ENCODE measurements around the gene FSHR.

FSHR gene, protein sequence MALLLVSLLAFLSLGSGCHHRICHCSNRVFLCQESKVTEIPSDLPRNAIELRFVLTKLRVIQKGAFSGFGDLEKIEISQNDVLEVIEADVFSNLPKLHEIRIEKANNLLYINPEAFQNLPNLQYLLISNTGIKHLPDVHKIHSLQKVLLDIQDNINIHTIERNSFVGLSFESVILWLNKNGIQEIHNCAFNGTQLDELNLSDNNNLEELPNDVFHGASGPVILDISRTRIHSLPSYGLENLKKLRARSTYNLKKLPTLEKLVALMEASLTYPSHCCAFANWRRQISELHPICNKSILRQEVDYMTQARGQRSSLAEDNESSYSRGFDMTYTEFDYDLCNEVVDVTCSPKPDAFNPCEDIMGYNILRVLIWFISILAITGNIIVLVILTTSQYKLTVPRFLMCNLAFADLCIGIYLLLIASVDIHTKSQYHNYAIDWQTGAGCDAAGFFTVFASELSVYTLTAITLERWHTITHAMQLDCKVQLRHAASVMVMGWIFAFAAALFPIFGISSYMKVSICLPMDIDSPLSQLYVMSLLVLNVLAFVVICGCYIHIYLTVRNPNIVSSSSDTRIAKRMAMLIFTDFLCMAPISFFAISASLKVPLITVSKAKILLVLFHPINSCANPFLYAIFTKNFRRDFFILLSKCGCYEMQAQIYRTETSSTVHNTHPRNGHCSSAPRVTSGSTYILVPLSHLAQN

DNA sequence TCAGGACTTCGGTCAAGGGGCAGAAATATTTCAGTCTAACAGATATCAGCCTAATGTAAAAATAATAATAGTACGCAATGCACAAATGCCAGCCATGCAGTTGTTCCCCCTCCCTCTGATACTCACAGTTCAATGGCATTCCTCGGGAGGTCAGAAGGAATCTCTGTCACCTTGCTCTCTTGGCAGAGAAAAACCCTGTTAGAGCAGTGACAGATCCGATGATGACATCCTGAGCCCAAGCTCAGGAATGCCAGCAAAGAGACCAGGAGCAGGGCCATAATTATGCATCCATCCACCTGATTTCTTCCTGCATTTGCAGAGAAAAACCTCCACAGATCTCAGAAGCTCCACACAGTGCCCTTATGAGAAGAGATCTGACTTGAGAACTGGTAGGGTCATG is at the start of gene FSHR:
TSS of gene FSHR (minus strand) at position 376 of the 400 bp plus-strand sequence. CDS start at position 278, 98 bp downstream.
- no peak for DNase-seq

DNA sequence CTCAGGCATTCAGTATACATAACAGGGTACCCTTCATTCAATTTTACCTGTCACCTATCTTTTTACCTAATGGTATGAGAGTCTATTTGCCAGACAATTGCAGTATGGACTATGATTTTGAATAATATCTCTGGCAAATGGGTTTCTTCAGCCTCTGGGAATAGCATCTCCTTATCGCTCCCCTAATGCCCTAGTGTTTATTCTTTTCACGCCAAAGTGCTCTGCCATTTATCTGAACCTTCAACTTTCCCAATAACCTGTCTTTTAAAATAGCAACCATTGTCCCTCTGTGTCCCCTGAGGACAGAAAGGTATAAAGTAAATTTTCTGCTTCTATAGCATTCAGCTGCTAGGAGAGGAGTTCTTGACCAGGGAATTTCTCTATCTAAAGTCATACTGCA is 45.0 kb upstream of the FSHR start:
- DNase-seq: no peak

DNA sequence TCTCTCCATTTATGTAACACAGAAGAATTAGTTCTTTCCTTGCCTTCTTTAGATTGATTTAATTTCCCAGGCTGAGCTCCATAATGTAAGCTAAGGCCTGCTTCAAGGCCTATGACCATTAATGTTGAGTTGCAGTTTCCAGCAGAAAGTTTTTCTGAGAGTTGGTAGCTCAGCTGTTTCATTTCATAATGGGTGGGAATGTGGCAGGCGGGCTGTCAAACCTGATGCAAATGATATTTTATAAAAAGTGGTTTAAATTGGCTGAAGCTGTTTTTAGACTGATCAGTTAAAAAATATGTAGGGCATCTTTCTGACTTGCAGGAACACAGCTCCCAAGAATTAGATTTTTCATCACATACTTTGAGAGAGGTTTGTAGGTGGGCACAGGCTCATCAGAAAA is 40.4 kb upstream of the FSHR start:
- no peak for DNase-seq

DNA sequence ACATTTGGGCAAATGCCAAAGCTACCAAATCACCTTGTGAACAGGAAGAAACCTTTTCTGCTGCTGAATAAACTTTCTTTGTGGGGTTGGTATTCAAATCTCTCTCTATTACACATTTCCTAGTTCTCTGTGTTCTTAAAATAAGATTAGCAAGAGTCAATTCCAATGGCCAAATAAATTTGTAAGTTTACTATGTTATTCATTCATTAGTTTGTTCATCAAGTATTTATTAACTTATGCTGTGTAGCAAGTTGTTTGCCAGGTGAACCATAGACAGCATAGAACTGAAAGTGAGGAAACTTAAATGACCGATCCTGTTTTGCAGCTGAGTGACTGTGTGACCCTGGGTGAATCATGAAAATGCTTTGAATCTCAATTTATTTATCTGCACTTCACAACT is 37.7 kb upstream of the FSHR start:
- no peak for DNase-seq

DNA sequence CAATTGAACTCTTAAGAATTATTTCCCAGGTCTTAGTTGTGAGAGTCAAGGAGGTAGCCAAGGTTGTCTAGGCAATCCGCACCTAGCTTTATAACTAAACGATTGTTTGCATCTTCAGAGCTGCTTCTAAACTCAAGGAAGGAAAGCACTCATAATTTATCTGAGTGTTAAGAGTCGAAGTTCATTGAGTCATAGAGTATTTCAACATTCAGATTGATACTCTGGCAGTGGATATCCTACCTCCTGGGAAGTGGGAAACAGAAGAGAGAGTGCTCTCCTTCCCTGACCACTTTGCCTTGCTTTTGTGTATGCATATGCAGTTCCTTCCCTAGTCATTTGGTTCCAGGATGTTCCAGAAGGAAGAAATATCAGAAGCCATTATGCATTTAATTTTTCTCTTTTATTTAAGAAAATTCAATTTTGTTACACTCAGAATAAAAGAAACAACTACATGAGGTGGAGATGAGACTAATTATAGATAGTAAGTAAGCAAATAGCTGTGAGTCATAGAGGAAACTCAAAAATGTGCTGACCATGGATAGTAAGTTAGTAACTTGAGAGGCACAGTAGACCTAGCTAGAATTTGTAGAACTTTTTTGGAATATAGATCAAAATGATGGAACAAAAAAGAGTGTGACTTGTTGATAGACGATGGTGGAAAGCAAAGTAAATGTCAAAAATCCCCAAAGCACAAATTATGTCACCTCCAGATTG is 35.4 kb upstream of the FSHR start:
- no peak for DNase-seq

DNA sequence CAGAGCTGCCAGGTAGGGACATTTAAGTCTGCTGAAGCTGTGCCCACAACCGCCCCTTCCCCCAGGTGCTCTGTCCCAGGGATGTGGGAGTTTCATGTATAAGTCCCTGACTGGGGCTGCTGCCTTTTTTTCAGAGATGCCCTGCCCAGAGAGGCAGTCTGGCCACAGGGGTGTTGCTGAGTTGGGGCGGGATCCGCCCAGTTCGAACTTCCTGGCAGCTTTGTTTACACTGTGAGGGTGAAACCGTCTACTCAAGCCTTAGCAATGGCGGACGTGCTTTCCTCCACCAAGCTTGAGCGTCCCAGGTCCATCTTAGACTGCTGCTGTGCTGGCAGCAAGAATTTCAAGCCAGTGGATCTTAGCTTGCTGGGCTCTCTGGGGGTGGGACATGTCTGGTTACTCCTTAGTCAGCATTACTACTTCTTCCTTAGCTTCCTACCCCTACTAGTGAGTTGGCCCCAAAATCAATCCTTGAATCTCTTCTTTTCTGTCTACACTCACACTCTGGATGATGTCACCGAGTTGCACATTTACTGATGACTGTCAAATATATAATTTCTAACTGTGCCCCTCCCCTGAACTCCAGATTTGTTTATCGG is 31.8 kb upstream of the FSHR start:
- no peak for DNase-seq

DNA sequence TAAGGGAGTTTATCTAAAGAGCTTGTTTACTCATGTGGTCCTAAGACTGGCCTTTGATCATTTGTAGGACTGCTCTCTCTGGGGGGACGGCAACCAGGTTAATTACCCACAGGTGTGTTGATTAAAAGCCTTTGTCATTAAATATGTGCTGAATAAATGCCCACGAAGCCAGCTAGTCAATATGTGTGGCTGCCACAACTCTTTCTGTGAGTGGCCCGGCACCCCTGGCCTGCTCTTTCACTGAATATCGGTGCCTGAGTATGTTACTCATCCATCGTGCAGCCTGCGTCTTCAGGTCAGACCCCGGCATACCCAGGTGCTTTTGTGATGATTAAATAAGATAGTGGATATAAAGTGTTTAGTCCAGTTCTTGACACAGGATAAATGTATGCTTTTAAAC is 24.3 kb upstream of the FSHR start:
- no peak for DNase-seq

DNA sequence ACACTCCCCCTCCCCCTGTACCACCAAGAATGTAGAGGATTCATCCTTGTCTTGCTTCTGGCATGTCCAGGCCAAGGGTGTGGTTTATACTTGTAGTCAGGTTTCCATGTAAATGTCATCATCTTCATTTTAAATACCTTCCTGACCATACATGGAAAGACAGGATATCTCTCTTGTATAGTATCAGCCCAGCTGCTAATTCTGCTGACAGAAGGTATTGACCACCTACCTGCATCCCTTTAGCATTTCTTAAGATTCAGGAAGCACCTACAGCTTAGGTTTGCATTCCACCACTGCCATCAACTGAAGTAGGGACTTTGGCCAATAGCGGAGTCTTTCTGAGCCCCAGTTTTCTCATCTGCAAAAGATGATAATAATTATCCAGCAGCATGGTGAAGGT is 22.9 kb upstream of the FSHR start:
- no peak for DNase-seq

DNA sequence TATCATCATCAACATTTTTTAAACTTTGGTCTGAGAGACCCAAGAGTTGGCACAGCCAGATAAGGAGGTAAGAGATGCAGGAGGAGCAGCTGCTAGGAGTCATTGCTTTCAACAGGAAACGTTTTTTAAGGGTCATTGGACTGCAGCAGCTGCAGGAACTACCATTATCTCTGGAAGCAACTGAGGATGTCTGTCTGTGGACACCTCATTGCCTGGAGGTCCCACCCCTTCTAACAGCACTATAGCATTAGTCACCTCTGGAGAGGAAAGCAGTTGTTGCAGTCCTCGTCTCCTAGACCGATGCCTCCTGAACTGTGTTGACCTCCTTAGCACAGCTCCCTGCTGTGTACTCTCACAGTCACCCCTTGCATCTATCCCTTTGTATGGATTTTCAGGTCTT is 21.5 kb upstream of the FSHR start:
- no peak for DNase-seq

DNA sequence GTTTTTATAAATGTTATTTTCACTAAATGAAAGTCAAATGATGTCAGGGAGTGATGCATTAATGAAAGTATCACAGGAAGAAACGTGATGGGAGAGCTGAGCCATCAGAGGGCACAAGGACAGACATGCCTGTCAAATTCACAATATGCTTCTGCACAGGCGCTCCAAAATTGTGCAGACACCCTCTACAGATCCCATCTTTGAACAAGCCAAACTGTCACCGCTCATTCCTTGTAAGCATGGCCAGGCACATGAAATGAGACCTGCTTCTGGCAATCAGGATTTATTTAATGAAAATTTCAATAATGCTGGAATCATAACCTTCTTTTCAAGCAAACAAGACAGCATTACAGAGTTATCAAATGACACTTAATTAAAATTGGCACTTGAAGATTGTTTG is 20.4 kb upstream of the FSHR start:
- DNase-seq: no peak

DNA sequence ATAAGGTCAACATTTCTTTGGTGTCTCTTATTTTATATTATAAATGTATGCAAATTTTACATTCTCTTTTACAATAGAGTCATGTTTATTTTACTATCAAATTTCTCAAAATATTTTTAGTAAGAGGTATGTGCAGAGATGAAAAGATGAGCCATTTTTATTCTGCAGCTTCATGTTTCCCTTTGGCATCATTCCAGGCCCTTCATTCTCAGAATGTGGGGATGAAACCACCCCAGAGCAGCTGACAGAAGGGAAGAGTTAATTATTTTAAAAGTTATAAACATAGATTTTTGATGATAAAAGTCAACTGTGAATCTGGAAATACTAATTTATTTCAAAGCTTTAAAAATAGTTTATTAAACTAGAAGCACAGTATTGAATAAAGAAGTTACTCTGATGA is 12.8 kb upstream of the FSHR start:
- DNase-seq: no peak

DNA sequence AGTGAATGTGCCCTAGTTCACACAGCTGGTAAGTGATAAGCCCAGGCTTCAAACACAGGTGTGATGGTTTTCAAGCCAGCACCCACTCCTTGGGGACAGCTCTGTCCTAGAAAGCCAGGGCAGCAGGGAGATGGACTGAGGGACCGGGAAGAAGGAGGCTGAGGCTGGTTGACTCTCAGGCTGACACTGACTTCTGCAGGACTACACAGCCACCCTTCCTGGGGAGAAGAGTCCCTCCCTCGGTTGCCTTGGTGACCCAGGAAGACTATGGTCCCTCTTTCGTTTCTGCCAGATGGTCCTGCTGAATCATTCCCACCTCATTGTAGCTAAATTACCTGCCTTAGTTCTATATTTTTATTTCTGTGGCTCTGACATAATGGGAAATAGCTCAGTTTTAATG is 11.3 kb upstream of the FSHR start:
- no peak for DNase-seq

DNA sequence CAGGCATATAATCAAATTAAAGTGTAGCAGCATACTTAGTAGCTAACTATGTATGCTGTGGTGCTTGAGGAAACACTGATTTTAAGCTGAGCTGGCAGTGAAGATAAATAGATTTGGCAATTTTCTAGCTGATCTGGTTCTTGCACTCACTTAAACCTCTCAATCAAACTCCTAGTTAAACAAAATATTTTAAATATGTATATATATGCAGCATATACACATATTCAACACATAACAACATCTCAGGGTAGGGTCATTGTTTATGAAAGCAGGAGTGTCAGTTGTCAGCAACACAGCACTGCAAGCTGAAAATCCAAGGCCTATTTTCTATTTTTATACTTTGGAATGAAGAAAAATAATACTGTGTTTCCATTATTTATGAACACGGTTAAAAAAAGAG is 10.4 kb upstream of the FSHR start:
- DNase-seq: no peak

DNA sequence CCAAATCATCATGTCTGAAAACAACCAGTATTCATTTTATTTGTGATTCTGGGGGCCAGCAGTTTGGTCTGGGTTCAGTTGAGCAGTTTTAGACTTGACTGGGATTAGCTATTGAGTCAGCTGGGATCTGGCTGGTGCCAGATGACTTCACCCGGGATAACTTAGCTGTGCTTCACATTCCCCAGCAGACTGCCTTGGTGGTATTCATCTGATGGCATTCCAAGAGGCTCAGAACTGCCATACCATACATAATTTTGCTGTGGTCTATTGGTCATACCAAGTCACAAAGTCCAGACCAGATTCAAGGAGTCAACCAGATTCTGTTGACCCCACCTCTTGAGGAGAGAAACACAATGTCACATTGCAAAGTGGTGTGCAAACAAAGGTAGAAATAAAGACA is 7.8 kb upstream of the FSHR start:
- no peak for DNase-seq

DNA sequence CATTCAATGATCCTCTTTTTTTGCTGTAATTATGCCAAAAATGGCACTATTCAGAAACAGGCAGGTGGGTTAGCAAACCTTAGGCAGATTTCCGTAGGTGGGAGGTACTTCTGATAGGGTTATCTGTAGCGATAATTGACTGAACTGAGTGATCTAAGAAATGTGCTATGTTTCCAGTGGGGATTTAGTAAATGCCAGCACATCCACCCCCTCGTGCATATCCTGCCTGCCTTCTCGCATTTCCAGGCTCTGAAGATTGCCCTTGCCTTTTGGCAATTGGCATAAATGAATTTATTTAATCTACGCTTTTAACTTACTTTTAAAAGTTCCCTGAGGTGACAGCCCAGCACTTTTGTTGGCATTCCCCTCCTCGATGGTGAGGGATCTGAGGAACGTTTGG is 576 bp upstream of the FSHR start:
- no peak for DNase-seq

DNA sequence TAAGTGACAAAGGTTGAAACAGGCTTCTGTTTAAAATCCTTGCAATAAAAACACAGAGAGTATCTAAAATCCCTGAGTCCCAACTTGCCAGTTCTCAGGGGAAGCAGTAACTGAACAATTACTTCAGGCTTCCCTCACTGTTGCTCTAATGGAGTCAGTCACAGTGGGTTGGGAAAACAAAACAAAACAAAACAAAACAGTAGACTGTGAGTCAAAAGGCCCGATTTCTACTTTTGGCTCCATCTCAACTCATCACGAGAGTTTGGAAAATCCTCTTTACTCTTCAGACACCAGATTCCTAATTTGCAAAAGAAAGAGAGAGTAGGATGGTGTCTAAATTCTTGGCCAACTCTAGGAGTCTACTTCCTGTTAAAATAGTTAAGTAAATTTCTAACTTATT is 1.1 kb downstream of the FSHR start:
- DNase-seq: no peak

DNA sequence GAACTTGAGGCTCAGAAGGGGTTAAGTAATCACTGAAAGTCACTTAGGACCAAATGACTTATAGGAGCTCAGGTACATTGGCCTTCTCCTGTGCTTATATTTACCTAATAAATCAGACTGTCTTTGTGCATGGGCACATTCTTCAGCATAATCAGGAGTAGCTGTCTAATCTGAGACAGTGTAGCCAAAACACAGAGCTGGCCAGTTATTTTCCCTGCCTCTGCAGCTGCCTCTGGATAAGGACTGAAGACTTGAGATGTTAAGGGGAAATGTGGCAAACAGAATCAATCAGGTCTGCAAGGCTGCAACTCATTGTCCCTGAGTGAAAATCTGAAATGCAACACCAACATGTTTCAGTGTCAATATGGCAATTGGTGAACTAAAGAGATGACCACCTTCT is 1.5 kb downstream of the FSHR start:
- no peak for DNase-seq

DNA sequence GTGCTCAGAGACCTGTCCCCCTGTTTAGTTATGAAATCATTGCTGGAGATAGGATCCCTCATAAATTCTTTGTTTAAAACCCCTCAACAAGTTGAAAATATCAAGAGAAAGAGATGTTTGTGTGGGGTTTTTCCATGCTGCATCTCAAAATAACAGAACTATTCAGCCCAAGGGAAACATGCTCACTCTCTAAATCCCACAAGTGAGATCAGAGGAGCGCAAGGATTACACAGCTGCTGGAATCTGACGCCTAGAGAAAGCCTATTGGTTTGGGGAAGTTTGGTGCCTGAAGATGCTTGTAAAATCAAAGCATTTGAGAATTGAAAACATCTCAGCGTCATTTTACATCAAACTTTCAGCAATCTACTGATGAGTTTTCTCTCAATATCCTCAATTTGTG is 7.9 kb downstream of the FSHR start:
- no peak for DNase-seq

DNA sequence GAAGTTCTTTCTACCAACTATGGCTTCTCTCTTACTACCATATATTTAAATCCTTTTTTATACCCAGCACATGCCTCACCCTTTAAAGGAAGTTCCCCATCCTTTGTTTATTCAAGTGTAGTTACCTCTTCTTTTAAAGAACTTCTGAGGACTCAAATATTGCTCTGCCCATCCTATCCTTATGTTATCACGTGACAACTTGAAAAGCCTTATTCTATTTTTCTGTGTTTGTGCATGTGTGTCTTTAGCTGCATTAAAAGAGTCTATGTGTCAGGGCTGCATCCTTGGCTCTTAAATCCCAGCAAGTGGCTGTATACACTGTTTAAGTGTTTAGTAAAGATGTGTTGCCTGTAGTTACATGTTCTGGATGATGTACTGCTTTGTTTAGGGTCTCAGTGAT is 22.5 kb downstream of the FSHR start:
- no peak for DNase-seq

DNA sequence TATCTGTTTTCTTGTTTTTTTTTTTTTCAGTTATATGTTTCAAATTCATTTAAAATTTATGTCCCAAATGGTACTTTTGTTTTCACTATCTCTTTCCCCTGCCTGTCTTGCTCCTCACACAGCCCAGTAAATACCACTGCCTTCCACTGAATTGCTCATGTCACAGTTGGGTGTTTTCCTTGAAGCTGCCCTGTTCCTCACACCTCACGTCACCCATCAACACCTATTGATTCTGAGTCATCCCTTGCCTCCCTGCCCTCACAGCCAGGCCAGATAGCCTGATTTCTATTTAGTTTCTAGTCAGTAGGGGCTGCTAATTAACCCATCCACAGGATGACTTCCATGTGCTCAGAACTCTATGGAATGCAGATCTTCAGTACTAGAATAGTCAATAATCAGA is 25.3 kb downstream of the FSHR start:
- DNase-seq: no peak

DNA sequence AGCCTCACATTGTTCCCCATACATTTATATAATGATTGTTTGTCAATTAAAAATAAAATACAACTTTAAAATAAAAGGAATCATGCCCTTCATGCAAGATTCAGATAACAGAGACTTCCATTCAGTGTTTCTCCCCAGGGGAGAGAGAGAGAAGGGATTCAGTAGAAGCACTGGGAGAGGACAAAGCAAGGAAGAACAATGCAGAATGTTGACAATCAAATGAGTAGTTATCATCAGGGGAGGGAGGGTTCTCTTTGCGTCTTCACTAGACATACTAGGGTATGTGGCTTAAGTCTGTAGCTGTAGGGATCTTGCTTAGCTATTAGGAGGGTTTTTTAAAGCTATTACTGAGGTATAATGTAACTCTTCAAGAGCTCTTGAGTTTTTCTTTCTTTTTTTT is 30.7 kb downstream of the FSHR start:
- DNase-seq: no peak

DNA sequence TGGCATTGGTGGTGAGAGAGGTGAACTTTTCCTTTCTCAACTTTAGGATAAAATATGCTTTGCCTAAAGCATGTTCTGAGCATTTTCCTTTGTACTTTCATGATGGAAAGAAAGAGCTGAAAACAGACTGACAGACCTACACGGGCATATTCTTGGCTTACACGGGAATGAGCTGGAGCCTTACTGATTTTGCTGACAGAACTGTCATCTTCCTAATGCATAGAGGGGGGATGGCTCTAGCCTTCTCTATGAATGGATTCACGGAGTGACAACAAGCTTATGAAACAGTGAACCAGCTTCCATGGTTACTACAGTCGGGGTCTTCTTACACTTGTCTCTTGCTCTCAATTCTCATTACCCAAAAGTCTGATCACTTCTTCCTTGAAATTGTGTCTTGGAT is 32.2 kb downstream of the FSHR start:
- DNase-seq: no peak

DNA sequence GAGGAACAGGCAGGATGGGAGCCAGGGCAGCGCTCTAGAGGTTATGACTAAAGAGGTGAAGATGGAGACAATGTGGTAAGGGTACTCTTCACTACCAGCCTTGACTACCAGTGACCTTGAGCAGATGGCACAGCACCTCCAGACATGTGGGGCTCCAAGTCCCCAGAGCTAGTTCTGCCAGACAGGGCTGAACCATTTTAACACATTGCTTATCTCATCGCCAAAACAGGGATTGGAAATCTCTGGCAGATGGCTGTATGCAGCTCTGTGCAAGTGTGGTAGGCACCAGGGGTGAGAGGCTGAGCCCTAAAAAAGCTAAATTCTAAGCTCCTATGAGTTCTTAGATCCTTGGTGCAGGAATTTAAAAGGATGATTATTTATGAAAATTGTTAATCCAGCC is 41.3 kb downstream of the FSHR start:
- DNase-seq: no peak

DNA sequence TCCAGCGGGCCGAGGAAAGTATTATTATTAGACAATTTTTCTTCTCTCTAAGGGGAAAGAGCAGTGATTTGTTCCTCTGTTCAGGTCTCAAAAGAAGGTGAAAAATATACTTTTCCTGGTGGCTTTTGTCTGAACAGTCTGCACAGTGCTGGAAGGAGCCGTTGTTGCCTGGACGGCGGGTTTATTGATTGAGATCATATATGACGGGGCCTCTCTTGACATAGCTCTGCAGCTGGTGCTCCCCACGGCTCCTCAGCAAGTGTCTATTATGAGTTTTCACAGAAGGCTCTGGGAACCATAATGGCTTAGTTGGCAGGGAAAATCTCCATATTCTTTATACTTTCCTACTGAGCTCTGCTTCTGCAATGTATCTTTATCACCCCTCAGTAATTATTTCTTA is 42.9 kb downstream of the FSHR start:
- no peak for DNase-seq

Data from NCI-H1436 treated with DMSO at 0.1 percent for 48 hours (cell line).